Measurements from ENCODE around the gene TRIM31.

The TRIM31 gene

DNA sequence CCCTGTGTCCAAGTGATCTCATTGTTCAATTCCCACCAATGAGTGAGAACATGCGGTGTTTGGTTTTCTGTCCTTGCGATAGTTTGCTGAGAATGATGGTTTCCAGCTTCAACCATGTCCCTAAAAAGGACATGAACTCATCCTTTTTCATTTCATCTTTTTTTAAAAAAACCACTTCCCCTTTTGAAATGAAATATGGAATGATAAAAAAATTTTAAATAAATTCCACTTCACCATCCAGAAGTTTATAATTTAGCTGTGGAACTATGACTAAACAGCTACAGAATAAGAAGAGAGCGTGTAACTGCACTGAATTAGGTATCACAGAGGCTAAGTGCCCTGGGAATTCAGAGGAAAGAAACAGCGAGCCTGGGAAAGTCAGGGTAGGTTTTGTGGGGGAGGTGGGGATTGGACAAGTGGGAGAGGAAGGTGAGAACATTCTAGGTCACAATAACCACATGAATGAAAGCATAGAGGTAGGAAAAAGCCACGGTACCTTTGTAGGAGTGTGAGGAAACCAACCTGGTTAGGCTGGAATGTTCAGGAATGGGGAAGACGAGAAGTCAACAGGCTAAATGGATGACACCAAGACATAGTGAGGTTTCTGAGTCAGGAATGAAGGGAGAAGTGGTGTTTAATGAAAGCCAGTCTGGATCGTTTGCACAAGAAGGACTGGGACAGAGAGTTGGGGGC, 37.1 kb upstream of the TRIM31 start:
- CTCF ChIA-PET, result interaction anchor here (0.6 kb wide), 1 partner anchor 14 kb away, joined by 5 read pairs; no protein-coding TSS in a partner anchor
- POLR2A ChIA-PET (ENCODE audit: low non-redundant PET), result no interaction called here
- no peak overlapping the region for H3K27ac ChIP-seq
- TF ChIP-seq, protein P1, sequence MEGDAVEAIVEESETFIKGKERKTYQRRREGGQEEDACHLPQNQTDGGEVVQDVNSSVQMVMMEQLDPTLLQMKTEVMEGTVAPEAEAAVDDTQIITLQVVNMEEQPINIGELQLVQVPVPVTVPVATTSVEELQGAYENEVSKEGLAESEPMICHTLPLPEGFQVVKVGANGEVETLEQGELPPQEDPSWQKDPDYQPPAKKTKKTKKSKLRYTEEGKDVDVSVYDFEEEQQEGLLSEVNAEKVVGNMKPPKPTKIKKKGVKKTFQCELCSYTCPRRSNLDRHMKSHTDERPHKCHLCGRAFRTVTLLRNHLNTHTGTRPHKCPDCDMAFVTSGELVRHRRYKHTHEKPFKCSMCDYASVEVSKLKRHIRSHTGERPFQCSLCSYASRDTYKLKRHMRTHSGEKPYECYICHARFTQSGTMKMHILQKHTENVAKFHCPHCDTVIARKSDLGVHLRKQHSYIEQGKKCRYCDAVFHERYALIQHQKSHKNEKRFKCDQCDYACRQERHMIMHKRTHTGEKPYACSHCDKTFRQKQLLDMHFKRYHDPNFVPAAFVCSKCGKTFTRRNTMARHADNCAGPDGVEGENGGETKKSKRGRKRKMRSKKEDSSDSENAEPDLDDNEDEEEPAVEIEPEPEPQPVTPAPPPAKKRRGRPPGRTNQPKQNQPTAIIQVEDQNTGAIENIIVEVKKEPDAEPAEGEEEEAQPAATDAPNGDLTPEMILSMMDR (conservative IDR thresholded peaks at IDR 0.05; ENCODE audit: low read depth), result no peak
- no peak for DNase-seq (ENCODE audit: low spot score)

DNA sequence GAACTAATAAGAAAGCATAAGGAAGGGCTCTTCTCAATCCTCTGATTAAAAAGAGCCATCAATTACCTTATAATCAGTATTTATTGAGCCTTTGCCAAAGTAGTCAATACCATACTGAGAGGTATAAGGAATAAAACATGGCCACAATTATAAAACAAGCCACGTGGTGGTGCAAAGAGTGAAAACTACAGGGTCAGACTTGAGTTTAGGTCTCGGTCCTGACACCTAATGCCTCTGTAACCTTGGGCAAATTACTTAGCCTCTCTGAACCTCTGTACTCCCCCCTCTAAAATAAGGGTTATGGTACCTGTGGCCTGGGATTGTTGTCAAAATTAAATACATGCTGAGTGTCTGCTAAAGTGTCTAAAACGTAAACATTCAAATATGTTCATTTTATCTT, 36.3 kb upstream of the TRIM31 start:
- TF ChIP-seq, protein P1 (conservative IDR thresholded peaks at IDR 0.05; ENCODE audit: low read depth), result no peak
- POLR2A ChIA-PET (ENCODE audit: low non-redundant PET), result no interaction called here
- H3K27ac ChIP-seq, result no peak overlapping the region
- no peak for DNase-seq (ENCODE audit: low spot score)
- CTCF ChIA-PET, result interaction anchor here (0.6 to 1.2 kb wide), 4 partner anchors 18 to 203 kb away, joined by 3 read pairs; no protein-coding TSS in a partner anchor

DNA sequence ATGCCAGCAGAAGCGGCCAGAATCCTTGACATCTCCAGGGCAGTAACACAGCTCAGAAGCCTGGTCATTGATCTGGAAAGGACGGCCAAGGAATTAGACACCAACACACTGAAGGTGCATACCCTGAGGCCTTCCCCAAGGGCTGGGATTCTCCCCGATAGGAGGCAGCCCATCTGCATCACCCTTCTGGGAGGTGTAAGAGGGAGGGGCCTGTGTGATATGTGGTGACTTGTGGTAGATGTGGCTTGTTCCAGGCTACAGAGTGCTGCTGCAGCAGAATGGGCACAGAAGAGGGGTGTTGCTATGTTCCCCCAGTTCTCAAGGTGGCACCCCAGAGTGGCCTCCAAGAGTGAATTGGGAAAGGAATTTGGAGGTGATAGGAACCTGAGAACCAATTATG, 34.2 kb upstream of the TRIM31 start:
- TF ChIP-seq, protein P1 (conservative IDR thresholded peaks at IDR 0.05; ENCODE audit: low read depth), result no peak
- ChIA-PET CTCF (interaction anchor here (2.2 kb wide), 1 partner anchor 16 kb away, joined by 12 read pairs; no protein-coding TSS in a partner anchor), POLR2A (ENCODE audit: low non-redundant PET) (no interaction called here)
- H3K27ac ChIP-seq, result no peak overlapping the region
- DNase-seq (ENCODE audit: low spot score), result no peak

DNA sequence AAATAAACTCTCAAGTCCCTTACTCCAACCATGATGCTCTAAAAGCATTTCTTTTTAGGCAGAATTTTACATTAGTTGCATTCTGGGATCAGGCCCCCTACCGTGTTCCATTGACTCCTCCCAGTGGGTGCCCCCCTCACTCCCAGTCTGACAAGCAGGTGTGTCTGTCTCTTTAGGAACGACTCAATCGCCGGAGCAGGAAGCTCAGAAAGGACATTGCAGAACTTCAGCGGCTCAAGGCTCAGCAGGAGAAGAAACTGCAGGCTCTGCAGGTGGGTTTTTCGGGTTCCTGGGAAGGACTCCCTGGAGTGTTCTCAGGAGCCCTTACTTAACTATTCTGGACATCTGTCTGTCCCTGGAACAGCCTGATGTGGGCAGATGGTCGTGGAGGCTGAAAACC, 32.9 kb upstream of the TRIM31 start:
- ChIA-PET CTCF (interaction anchor here (1.2 kb wide), 1 partner anchor 15 kb away, joined by 3 read pairs; no protein-coding TSS in a partner anchor), POLR2A (ENCODE audit: low non-redundant PET) (no interaction called here)

DNA sequence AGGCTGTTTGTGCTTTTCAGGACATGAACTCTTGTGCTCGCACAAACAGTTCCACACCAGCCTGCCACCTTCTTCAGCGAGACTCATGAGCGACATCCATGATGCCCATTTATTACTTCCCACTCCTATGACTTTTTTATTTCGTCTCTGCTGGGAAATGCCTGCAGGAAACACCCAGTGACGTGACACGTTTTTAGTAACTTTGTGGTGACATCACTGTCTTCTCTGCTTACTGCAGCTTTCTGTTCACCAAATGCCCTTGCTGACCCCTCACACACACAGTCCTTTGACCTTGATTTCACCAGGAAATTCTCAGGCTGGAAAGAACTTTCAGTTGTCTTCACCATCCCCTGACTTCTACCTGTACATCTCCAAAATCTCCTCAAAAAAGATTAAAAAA, 31.9 kb upstream of the TRIM31 start:
- H3K27ac ChIP-seq, result no peak overlapping the region
- ChIA-PET CTCF (interaction anchor here (0.5 to 1.2 kb wide), 2 partner anchors 14 to 132 kb away, joined by 3 to 4 read pairs; no protein-coding TSS in a partner anchor), POLR2A (ENCODE audit: low non-redundant PET) (no interaction called here)
- DNase-seq (ENCODE audit: low spot score), result no peak
- TF ChIP-seq, protein P1 (conservative IDR thresholded peaks at IDR 0.05; ENCODE audit: low read depth), result no peak

More for the DNA sequence above, 32.9 kb upstream of the TRIM31 start:
- no peak overlapping the region for H3K27ac ChIP-seq
- TF ChIP-seq, protein P1 (conservative IDR thresholded peaks at IDR 0.05; ENCODE audit: low read depth), result no peak
- DNase-seq (ENCODE audit: low spot score), result no peak

DNA sequence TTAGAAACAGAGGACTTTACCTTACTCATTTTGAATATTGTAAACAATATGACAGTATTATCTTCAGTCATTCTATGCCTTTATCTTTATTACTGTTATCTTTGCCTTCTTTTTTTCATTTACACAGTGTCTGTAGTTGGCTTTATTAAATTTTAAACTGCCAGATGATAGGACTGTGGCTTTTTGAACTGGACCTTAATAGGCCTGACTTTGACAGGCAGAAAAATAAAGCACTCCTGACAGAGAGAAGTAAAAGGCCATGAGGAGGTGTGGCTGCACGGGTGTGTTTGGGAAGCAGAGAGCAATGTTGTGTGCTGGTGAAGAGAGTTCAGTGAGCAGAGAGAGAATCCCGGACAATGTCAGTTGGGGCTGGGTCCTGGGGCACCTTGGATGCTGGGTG, 30.9 kb upstream of the TRIM31 start:
- POLR2A ChIA-PET (ENCODE audit: low non-redundant PET), result no interaction called here
- H3K27ac ChIP-seq, result no peak overlapping the region
- TF ChIP-seq, protein P1 (conservative IDR thresholded peaks at IDR 0.05; ENCODE audit: low read depth), result no peak
- DNase-seq (ENCODE audit: low spot score), result no peak
- CTCF ChIA-PET, result interaction anchor here (1.0 kb wide), 1 partner anchor 13 kb away, joined by 5 read pairs; no protein-coding TSS in a partner anchor

Data from RWPE1 (cell line).